NCI-H2081 (cell line): ENCODE measurements around the gene FAT2.
A peak's percentile ranks its signal among the peaks of the same experiment; 100 is the strongest.
"Not testable (repeated sequence)": the region's sequence is repeated elsewhere in the genome, so short reads cannot be mapped to it uniquely, and the experiment has no call there.

ENCODE experiments used
- DNase-seq, 2 experiments: peaks; one replicate each; lab custom pipeline; 2025; lab: John Stamatoyannopoulos, UW

Gene FAT2

DNA sequence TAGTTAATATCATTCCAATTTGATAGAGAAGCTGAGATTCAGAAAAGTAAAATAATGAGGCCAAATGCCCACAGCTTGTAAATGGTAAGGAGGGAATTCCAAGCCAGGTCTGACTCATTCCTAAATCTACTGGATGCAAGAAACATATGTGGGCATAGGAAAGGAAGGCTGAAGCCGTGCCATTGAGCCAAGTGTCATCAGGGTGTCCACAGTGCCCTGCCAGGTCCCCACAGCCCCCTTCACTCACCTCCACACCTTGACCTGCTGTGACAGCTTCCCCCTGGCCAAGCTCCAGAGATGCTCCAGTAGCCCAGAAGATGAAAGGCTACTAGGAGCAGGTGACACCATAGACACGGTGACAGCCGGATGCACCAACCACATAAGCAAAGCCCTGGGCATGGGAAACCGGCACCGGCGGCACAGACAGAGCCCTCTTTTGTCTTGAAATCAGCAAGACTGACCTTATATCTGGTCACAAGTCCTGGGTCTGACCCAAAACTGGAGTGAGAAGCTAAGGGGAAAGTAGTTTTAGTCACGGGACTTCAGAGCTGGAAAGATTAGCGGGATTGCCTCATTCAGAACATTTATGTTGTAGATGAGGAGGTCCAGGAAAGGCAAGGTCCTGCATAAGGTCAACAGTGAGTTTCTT, 20.1 kb upstream of the FAT2 start:
- no peak for DNase-seq

DNA sequence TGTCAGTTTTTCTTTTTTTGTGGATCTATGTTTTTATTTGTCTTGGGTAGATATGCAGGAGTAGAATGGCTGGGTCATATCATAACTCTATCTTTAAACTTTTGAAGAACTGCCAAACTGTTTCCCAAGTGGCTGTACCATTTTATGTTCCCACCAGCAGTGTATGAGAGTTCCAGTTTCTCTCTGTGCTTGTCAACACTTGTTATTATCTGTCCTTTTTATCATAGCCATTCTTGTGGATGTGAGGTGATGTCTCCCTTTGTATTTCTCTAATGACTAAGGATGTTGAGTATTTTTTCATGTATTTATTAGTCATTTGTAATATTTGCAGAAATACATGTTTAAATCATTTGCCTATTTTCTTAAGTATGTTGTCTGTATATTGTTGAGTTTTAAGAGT, 17.4 kb upstream of the FAT2 start:
- DNase-seq = no peak

GRCh38 chr5:151607304-151607703, 16.2 kb upstream of the FAT2 start:
- DNase-seq = no peak

GRCh38 chr5:151605559-151605958, 14.4 kb upstream of the FAT2 start:
- no peak for DNase-seq

DNA sequence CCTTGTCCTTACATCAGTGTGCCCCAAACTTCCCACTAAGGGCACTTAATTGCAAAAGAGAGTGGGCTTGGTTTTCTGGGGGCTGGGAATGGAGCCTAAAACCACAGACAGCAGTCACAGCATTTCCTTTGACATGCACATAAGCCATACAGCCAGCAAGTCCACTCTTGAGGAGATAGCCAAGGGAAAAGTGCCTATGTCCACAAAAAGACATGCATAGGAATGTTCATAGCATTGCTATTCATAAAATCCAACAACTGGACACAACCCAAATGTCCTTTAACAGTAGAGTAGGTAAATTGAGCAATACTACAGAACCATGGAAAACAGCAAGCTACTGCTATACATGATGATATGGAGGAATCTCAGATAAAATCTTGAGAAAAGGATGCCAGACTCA, 11.7 kb upstream of the FAT2 start:
- DNase-seq = no peak

DNA sequence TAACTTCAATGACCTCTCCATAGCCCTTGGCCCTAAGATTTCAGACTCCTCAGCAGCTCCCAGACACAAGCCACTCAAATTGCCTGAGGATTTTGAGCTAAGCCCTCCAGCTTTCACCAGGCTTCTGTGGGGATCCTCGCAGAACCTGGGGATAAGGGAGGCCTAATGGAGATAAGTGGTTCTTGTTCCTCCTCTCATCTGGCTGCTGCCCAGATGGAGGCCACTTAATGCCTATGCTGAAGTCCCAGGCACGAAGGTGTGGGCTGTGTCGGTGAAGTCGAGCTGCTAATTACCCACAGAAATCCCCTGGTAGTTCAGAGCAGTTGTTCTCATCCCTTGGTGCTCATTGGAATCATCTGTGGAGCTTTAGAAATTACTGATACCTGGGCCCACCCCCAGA, 10.3 kb upstream of the FAT2 start:
- DNase-seq = no peak

DNA sequence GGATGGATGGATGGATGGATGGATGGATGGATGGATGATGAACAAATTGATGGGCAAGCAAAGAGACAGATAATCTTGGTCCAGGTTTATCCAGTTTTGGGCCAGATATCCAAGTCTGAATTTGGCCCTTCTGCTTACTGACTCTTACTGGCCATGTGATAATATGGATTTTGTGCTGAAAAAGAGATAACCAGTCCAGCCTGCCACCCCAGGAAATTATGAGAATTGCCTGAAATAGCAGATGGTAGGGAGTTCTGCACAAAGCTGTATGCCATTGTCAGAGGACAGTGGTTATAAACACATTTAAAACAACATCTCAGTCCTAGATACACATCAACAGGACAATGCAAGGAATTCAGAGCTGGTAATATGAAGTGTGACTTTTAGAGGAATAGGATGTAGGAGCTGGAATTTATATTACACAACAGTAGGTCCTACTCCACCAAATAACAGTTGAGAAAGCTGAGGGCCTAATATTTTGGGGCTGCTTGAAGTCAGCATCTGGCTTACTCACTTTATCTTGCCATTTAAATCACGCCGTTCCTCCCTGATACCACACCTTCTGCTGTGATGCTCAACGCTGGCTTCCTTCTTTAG, 9.0 kb upstream of the FAT2 start:
- no peak for DNase-seq

- no peak for DNase-seq
Measured at GRCh38 chr5:151598984-151599383, 7.9 kb upstream of the FAT2 start.

- no peak for DNase-seq
Measured at GRCh38 chr5:151598549-151598948, 7.4 kb upstream of the FAT2 start.

DNA sequence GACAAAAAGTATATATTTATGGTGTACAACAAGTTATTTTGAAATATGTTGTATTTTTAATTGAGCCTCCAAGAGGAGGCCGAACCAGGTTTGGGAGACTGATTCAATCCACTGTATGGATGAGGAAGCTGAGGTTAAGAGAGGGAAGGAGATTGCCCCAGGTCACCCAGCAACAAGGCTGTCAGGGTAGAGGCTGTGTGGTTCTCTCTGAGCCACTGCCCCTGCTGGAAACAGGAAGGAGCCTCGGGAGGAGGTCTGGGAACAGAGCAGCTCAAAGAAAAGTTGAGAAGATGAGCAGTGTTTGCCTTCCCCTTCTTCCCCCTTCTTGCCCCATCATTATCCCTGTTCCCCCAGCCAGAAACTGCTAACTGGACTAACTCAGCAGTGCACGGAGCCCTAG, 6.6 kb upstream of the FAT2 start:
- no peak for DNase-seq

GRCh38 chr5:151596828-151597539, 5.9 kb upstream of the FAT2 start:
- DNase-seq = no peak

- no peak for DNase-seq
Measured at GRCh38 chr5:151595411-151595826, 4.3 kb upstream of the FAT2 start.

GRCh38 chr5:151592855-151593408, 1.8 kb upstream of the FAT2 start:
- peak in 1 of 2 experiments; percentile 1 for DNase-seq

- no peak for DNase-seq
Measured at GRCh38 chr5:151589878-151590570, 1.1 kb downstream of the FAT2 start.

GRCh38 chr5:151587796-151588555, 3.2 kb downstream of the FAT2 start:
- DNase-seq = no peak

DNA sequence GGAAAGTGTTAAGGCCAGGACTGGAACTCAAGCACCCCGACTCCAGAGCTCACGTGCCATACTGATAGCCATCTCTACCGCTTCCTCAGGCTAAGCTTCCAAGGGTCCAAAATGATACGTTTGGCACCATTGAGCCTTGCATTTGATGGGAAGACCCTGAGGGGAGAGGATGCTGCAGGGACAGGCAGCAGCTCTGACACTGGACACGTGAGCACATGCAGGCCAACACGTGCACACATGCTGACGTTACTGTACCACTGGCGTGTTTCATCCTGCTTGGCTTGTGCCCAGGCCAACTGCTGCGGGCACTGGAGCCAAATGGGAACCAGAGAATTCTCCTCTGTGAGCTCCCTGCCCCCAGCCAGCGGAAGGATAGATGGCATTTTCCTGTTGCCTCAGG, 5.2 kb downstream of the FAT2 start:
- DNase-seq = no peak

DNA sequence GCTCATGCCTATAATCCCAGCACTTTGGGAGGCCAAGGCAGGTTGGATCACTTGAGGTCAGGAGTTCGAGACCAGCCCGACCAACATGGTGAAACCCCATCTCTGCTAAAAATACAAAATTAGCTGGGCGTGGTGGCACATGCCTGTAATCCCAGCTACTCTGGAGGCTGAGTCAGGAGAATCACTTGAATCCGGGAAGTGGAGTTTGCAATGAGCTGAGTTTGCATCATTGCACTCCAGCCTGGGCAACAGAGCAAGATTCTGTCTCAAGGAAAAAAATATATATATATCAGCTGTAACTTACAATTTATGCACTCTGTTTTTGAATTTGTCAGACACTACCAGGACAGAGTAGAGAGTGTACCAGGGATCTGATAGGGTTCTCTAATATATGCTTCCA, 5.8 kb downstream of the FAT2 start:
- not testable (repeated sequence) for DNase-seq

- DNase-seq = no peak
Measured at GRCh38 chr5:151584057-151584937, 6.8 kb downstream of the FAT2 start.

- peak; percentile 22 to 73 for DNase-seq
Measured at GRCh38 chr5:151581812-151582583, 9.1 kb downstream of the FAT2 start.

GRCh38 chr5:151581347-151581746, 9.8 kb downstream of the FAT2 start:
- DNase-seq = peak; percentile 33 to 75
